Loucy (cell line): ENCODE results near the gene DLG2.

Experiments used
- EZH2phosphoT487 ChIP-seq: fragments of 200-600 bp; IDR thresholded peaks from 2 replicates; pipeline ENCODE4 v1.6.1; 2018; ENCODE audit warnings: antibody characterized with exemption, mild to moderate bottlenecking, moderate library complexity, borderline replicate concordance
- TF ChIP-seq, protein P1 (sequence below): fragments of 200-600 bp; sonication (generic); conservative IDR thresholded peaks from 2 replicates; pipeline ENCODE4 v1.5.1; 2014; ENCODE audit warnings: mild to moderate bottlenecking, antibody characterized with exemption, low read length

DNA sequence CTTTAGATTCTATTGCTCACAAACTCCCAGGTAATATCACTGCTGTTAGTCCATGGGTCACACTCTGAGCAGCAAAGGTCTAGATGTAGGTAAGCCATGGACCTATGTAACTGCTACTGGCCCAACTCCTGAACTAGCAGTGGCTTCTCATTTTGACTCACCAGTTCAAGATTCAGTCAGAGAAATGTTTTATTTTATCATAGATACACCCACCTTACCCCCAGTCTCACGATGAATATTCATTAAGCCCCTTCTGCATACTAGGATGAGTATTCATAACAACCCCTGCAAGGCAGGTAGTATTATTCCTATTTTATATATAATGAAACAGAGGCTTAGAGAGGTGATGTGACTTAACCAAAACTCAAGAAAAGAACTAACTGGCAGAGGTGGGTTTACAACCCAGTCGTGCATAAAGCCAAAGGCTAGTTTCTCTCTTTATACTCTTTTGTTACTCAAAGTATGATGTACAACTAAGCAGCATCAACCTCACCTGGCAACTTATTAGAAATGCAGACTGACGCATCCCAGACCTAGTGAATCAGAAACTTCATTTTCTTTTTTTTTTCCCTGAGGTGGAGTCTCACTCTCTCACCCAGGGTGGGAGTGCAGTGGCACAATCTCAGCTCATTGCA, 1383.4 kb downstream of the DLG2 start:
- TF ChIP-seq, protein P1, sequence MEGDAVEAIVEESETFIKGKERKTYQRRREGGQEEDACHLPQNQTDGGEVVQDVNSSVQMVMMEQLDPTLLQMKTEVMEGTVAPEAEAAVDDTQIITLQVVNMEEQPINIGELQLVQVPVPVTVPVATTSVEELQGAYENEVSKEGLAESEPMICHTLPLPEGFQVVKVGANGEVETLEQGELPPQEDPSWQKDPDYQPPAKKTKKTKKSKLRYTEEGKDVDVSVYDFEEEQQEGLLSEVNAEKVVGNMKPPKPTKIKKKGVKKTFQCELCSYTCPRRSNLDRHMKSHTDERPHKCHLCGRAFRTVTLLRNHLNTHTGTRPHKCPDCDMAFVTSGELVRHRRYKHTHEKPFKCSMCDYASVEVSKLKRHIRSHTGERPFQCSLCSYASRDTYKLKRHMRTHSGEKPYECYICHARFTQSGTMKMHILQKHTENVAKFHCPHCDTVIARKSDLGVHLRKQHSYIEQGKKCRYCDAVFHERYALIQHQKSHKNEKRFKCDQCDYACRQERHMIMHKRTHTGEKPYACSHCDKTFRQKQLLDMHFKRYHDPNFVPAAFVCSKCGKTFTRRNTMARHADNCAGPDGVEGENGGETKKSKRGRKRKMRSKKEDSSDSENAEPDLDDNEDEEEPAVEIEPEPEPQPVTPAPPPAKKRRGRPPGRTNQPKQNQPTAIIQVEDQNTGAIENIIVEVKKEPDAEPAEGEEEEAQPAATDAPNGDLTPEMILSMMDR: no peak
- TF ChIP-seq EZH2phosphoT487: no peak
